ENCODE data around the gene ARL5A. TPM values are rescaled to one million over a fixed set of nuclear protein-coding genes. Genes with fewer than 3 reads are reported as not detected.

ARL5A gene
- total and polyA plus RNA-seq, 2 experiments from 2014 or later, result 12.5 to 22.7 TPM

- no peak for TF ChIP-seq EZH2 (IDR thresholded peaks at IDR 0.05; ENCODE audit: insufficient read depth, poor library complexity, severe bottlenecking)
- TF ChIP-seq EZH2phosphoT487 (IDR thresholded peaks at IDR 0.05; ENCODE audit: insufficient read depth, low read depth), result no peak
- WGBS, 2 experiments (ENCODE audit: low coverage in 1 of 2, low lambda C conversion rate in 2 of 2, missing lambda C conversion rate in 2 of 2), result 25 to 30% methylated on average over 1 of the region's 1 CpG
- no peak for DNase-seq
These were observed 15.5 kb upstream of the ARL5A start for GRCh38 chr2:151843691-151844061.

GRCh38 chr2:151842830-151843690 lies 14.8 kb upstream of the ARL5A start:
- Histone ChIP-seq H3K27ac (no peak overlapping the region), H4K20me1 (ENCODE audit: insufficient read depth) (no peaks in the 10 kb centered on the region), H3K4me2 (ENCODE audit: unreplicated experiment) (no peak overlapping the region), H3K4me1 (ENCODE audit: insufficient read depth) (no peaks in the 10 kb centered on the region), H3K9ac (no peak overlapping the region), H3K9me3 (ENCODE audit: low read depth) (no peaks in the 10 kb centered on the region), H3K79me2 (ENCODE audit: insufficient read depth) (no peaks in the 10 kb centered on the region), H3K36me3 (ENCODE audit: low read depth) (no peaks in the 10 kb centered on the region), H2AFZ (no peak overlapping the region), H3K9me2 (ENCODE audit: insufficient read depth) (no peaks in the 10 kb centered on the region), H3K4me3 (no peak overlapping the region), H3F3A (ENCODE audit: insufficient read depth) (no peaks in the 10 kb centered on the region), H3K27me3 (replicated peaks; ENCODE audit: insufficient read depth) (no peaks in the 10 kb centered on the region; the same call in 1 of the 2 replicates)
- no peak for DNase-seq
- in situ Hi-C loops (cut with MboI), result no loop called here
- 59 to 71% methylated on average over 8 of the region's 8 CpGs for WGBS, 2 experiments (ENCODE audit: low coverage in 1 of 2, low lambda C conversion rate in 2 of 2, missing lambda C conversion rate in 2 of 2)
- TF ChIP-seq EZH2 (IDR thresholded peaks at IDR 0.05; ENCODE audit: insufficient read depth, poor library complexity, severe bottlenecking), result no peak
- TF ChIP-seq EZH2phosphoT487 (IDR thresholded peaks at IDR 0.05; ENCODE audit: insufficient read depth, low read depth), result no peak

More at GRCh38 chr2:151843691-151844061, 15.5 kb upstream of the ARL5A start:
- Histone ChIP-seq H3K79me2 (ENCODE audit: insufficient read depth) (no peaks in the 10 kb centered on the region), H4K20me1 (ENCODE audit: insufficient read depth) (no peaks in the 10 kb centered on the region), H3K4me1 (ENCODE audit: insufficient read depth) (no peaks in the 10 kb centered on the region), H3K36me3 (ENCODE audit: low read depth) (no peaks in the 10 kb centered on the region), H3K4me3 (no peak overlapping the region), H2AFZ (no peak overlapping the region), H3K4me2 (ENCODE audit: unreplicated experiment) (no peak overlapping the region), H3K9ac (no peak overlapping the region), H3K9me2 (ENCODE audit: insufficient read depth) (no peaks in the 10 kb centered on the region), H3K27me3 (replicated peaks; ENCODE audit: insufficient read depth) (no peaks in the 10 kb centered on the region; the same call in 1 of the 2 replicates), H3K9me3 (ENCODE audit: low read depth) (no peaks in the 10 kb centered on the region), H3F3A (ENCODE audit: insufficient read depth) (no peaks in the 10 kb centered on the region), H3K27ac (no peak overlapping the region)
- in situ Hi-C loops (cut with MboI), result no loop called here

- H3K9me3 ChIP-seq (ENCODE audit: low read depth), result no peaks in the 10 kb centered on the region
- no peak overlapping the region for H3K4me2 ChIP-seq (ENCODE audit: unreplicated experiment)
- H3K4me3 ChIP-seq, result no peak overlapping the region
- H2AFZ ChIP-seq, result no peak overlapping the region
- H3K27ac ChIP-seq, result no peak overlapping the region
- H3K9me2 ChIP-seq (ENCODE audit: insufficient read depth), result no peaks in the 10 kb centered on the region
- H3F3A ChIP-seq (ENCODE audit: insufficient read depth), result no peaks in the 10 kb centered on the region
- TF ChIP-seq EZH2 (IDR thresholded peaks at IDR 0.05; ENCODE audit: insufficient read depth, poor library complexity, severe bottlenecking) (no peak), EZH2phosphoT487 (IDR thresholded peaks at IDR 0.05; ENCODE audit: insufficient read depth, low read depth) (no peak)
- in situ Hi-C loops (cut with MboI), result no loop called here
- no peaks in the 10 kb centered on the region for H3K36me3 ChIP-seq (ENCODE audit: low read depth)
- H3K9ac ChIP-seq, result no peak overlapping the region
- no peak for DNase-seq
- no peaks in the 10 kb centered on the region for H3K4me1 ChIP-seq (ENCODE audit: insufficient read depth)
- no peaks in the 10 kb centered on the region; the same call in 1 of the 2 replicates for H3K27me3 ChIP-seq (replicated peaks; ENCODE audit: insufficient read depth)
- no peaks in the 10 kb centered on the region for H4K20me1 ChIP-seq (ENCODE audit: insufficient read depth)
- H3K79me2 ChIP-seq (ENCODE audit: insufficient read depth), result no peaks in the 10 kb centered on the region
- WGBS, 2 experiments (ENCODE audit: low coverage in 1 of 2, low lambda C conversion rate in 2 of 2, missing lambda C conversion rate in 2 of 2), result 67 to 78% methylated on average over 2 of the region's 2 CpGs
These were observed 12.8 kb upstream of the ARL5A start for GRCh38 chr2:151841047-151841424.

- H3F3A ChIP-seq (ENCODE audit: insufficient read depth), result no peaks in the 10 kb centered on the region
- H3K9me2 ChIP-seq (ENCODE audit: insufficient read depth), result no peaks in the 10 kb centered on the region
- H3K79me2 ChIP-seq (ENCODE audit: insufficient read depth), result no peaks in the 10 kb centered on the region
- TF ChIP-seq EZH2phosphoT487 (IDR thresholded peaks at IDR 0.05; ENCODE audit: insufficient read depth, low read depth), result no peak
- no peak for TF ChIP-seq EZH2 (IDR thresholded peaks at IDR 0.05; ENCODE audit: insufficient read depth, poor library complexity, severe bottlenecking)
- no peaks in the 10 kb centered on the region; the same call in 1 of the 2 replicates for H3K27me3 ChIP-seq (replicated peaks; ENCODE audit: insufficient read depth)
- no peak overlapping the region for H3K4me2 ChIP-seq (ENCODE audit: unreplicated experiment)
- no peak for DNase-seq
- H3K4me1 ChIP-seq (ENCODE audit: insufficient read depth), result no peaks in the 10 kb centered on the region
- no peaks in the 10 kb centered on the region for H3K9me3 ChIP-seq (ENCODE audit: low read depth)
- H3K4me3 ChIP-seq, result no peak overlapping the region
- H4K20me1 ChIP-seq (ENCODE audit: insufficient read depth), result no peaks in the 10 kb centered on the region
- WGBS, 2 experiments (ENCODE audit: low coverage in 1 of 2, low lambda C conversion rate in 2 of 2, missing lambda C conversion rate in 2 of 2), result 57 to 62% methylated on average over 5 of the region's 5 CpGs
- no peaks in the 10 kb centered on the region for H3K36me3 ChIP-seq (ENCODE audit: low read depth)
- H3K27ac ChIP-seq, result no peak overlapping the region
- no peak overlapping the region for H3K9ac ChIP-seq
- H2AFZ ChIP-seq, result no peak overlapping the region
- in situ Hi-C loops (cut with MboI), result no loop called here
These were observed 12.2 kb upstream of the ARL5A start for GRCh38 chr2:151840216-151841046.
